ENCODE measurements around the gene ATXN7. TPM values are rescaled to one million over a fixed set of nuclear protein-coding genes. Genes with fewer than 3 reads are reported as not detected.

The ATXN7 gene
- total RNA-seq, 1 experiment from 2014 or later: 11.3 TPM

DNA sequence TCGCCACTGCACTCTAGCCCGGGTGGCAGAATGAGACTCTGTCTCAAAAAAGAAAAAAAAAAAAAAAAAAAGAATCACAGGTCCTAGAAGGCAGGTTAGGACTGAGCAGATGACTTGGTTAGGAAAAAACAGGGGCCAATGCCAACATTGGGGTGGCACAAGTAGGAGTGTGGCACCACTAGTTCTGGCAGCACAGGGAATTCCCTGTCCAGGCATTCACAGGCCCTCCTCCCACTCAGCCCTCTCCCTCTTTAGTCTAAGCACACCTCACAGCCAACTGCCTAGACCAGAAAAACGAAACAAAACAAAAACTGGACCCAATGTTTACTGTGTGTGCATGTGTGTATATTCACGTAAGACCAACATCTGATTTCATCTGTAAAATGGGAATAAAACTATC lies 10.6 kb upstream of the ATXN7 start:
- CTCF ChIA-PET: no interaction called here
- Histone ChIP-seq H3K27me3 (replicated peaks; ENCODE audit: insufficient read depth, low read depth, low read length, poor library complexity) (no peaks in the 10 kb centered on the region), H3K36me3 (ENCODE audit: insufficient read depth, low read length, poor library complexity, severe bottlenecking) (no peaks in the 10 kb centered on the region), H3K4me1 (ENCODE audit: insufficient read depth, low read length, poor library complexity, severe bottlenecking) (no peaks in the 10 kb centered on the region), H3K27ac (ENCODE audit: low read depth, low read length, poor library complexity, severe bottlenecking) (no peak overlapping the region), H3K4me3 (ENCODE audit: low read depth, low read length, poor library complexity, severe bottlenecking) (no peak overlapping the region), H3K9me3 (ENCODE audit: low read depth, low read length, poor library complexity, severe bottlenecking) (no peaks in the 10 kb centered on the region)
- BruUV-seq (replicated peaks): no TSS peak
- intact Hi-C loops (cut with micrococcal nuclease; ENCODE audit: unreplicated experiment): no loop called here
- no peak for DNase-seq (ENCODE audit: low spot score)
- POLR2A ChIA-PET (ENCODE audit: low non-redundant PET): no interaction called here
- no peak for TF ChIP-seq EZH2 (IDR thresholded peaks at IDR 0.05; ENCODE audit: borderline replicate concordance, low read depth, low read length, poor library complexity, severe bottlenecking)
- TF ChIP-seq, protein P1, sequence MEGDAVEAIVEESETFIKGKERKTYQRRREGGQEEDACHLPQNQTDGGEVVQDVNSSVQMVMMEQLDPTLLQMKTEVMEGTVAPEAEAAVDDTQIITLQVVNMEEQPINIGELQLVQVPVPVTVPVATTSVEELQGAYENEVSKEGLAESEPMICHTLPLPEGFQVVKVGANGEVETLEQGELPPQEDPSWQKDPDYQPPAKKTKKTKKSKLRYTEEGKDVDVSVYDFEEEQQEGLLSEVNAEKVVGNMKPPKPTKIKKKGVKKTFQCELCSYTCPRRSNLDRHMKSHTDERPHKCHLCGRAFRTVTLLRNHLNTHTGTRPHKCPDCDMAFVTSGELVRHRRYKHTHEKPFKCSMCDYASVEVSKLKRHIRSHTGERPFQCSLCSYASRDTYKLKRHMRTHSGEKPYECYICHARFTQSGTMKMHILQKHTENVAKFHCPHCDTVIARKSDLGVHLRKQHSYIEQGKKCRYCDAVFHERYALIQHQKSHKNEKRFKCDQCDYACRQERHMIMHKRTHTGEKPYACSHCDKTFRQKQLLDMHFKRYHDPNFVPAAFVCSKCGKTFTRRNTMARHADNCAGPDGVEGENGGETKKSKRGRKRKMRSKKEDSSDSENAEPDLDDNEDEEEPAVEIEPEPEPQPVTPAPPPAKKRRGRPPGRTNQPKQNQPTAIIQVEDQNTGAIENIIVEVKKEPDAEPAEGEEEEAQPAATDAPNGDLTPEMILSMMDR (conservative IDR thresholded peaks at IDR 0.05; ENCODE audit: low read depth, low read length): no peak

DNA sequence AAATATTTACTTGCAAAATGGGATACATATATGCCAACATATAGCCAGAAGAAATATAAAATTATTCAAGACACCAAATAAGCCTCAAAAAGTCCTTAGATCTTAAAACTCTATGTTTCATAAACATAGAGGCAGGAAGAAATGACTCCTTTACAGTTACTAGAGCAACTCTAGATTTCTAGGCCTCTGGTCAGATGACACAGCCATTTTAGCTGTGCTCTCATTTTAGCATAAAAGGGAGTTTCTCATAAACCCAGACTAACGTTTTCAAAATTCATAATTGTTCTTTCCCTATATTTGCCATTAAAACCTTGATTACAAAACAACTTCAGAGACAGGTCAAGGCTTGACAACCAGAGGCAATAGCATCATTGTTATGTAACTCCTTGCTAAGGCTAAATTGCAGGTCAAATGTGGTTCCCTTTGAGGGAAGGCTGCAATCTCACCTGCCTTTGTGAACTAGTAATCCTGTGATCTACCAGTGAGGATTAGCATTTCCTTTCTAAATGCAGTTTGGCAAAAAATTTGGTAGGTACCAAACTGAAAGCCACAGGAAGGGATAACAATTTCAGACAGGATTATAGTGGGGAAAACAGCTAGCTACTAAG lies 8.2 kb upstream of the ATXN7 start:
- H3K4me1 ChIP-seq (ENCODE audit: insufficient read depth, low read length, poor library complexity, severe bottlenecking): no peaks in the 10 kb centered on the region
- POLR2A ChIA-PET (ENCODE audit: low non-redundant PET): no interaction called here
- TF ChIP-seq, protein P1 (conservative IDR thresholded peaks at IDR 0.05; ENCODE audit: low read depth, low read length): no peak
- no peaks in the 10 kb centered on the region for H3K36me3 ChIP-seq (ENCODE audit: insufficient read depth, low read length, poor library complexity, severe bottlenecking)
- no peak for DNase-seq (ENCODE audit: low spot score)
- intact Hi-C loops (cut with micrococcal nuclease; ENCODE audit: unreplicated experiment): no loop called here
- no peaks in the 10 kb centered on the region for H3K9me3 ChIP-seq (ENCODE audit: low read depth, low read length, poor library complexity, severe bottlenecking)
- no TSS peak for BruUV-seq (replicated peaks)
- no peak overlapping the region for H3K27ac ChIP-seq (ENCODE audit: low read depth, low read length, poor library complexity, severe bottlenecking)
- H3K27me3 ChIP-seq (replicated peaks; ENCODE audit: insufficient read depth, low read depth, low read length, poor library complexity): no peaks in the 10 kb centered on the region
- H3K4me3 ChIP-seq (ENCODE audit: low read depth, low read length, poor library complexity, severe bottlenecking): no peak overlapping the region
- CTCF ChIA-PET: no interaction called here

- POLR2A ChIA-PET (ENCODE audit: low non-redundant PET): no interaction called here
- no peak for TF ChIP-seq EZH2 (IDR thresholded peaks at IDR 0.05; ENCODE audit: borderline replicate concordance, low read depth, low read length, poor library complexity, severe bottlenecking)
- TF ChIP-seq, protein P1 (conservative IDR thresholded peaks at IDR 0.05; ENCODE audit: low read depth, low read length): no peak
- Histone ChIP-seq H3K4me1 (ENCODE audit: insufficient read depth, low read length, poor library complexity, severe bottlenecking) (no peaks in the 10 kb centered on the region), H3K36me3 (ENCODE audit: insufficient read depth, low read length, poor library complexity, severe bottlenecking) (no peaks in the 10 kb centered on the region), H3K27ac (ENCODE audit: low read depth, low read length, poor library complexity, severe bottlenecking) (no peak overlapping the region), H3K27me3 (replicated peaks; ENCODE audit: insufficient read depth, low read depth, low read length, poor library complexity) (no peaks in the 10 kb centered on the region), H3K9me3 (ENCODE audit: low read depth, low read length, poor library complexity, severe bottlenecking) (no peaks in the 10 kb centered on the region), H3K4me3 (ENCODE audit: low read depth, low read length, poor library complexity, severe bottlenecking) (no peak overlapping the region)
- no peak for DNase-seq (ENCODE audit: low spot score)
- intact Hi-C loops (cut with micrococcal nuclease; ENCODE audit: unreplicated experiment): no loop called here
- CTCF ChIA-PET: no interaction called here
- no TSS peak for BruUV-seq (replicated peaks)
These were observed 6.4 kb upstream of the ATXN7 start for GRCh38 chr3:63857311-63857710.
